ENCODE results near the gene RRP1B. TPM values are rescaled to one million over a fixed set of nuclear protein-coding genes. Genes with fewer than 3 reads are reported as not detected.

RRP1B gene
- total RNA-seq, 3 donors from 2014 or later, result 11.1 to 22.5 (median 14.8) TPM

DNA sequence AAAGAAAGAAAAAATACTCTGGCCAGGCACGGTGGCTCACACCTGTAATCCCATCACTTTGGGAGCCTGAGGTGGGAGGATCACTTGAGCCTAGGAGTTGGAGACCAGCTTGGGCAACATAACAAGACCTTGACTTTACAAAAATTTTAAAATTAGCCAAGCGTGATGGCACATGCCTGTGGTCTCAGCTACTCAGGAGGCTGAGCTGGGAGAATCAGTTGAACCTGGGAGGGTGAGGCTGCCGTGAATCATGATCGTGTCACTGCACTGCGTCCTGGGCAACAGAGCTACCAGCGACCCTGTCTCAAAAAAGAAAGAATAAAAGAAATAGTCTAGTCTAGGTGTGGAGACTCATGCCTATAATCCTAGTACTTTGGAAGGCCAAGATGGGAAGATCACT lies 22.3 kb downstream of the RRP1B start:
- intact Hi-C loops (cut with DNase I, micrococcal nuclease), result no loop called here
- DNase-seq (no peak), ATAC-seq (no peak)
- Histone ChIP-seq H3K4me1 (ENCODE audit: low read depth) (no peaks in the 10 kb centered on the region), H3K4me3 (no peak overlapping the region), H3K9me3 (no peaks in the 10 kb centered on the region), H3K36me3 (ENCODE audit: low read depth) (no peaks in the 10 kb centered on the region)
- TF ChIP-seq, protein P1, sequence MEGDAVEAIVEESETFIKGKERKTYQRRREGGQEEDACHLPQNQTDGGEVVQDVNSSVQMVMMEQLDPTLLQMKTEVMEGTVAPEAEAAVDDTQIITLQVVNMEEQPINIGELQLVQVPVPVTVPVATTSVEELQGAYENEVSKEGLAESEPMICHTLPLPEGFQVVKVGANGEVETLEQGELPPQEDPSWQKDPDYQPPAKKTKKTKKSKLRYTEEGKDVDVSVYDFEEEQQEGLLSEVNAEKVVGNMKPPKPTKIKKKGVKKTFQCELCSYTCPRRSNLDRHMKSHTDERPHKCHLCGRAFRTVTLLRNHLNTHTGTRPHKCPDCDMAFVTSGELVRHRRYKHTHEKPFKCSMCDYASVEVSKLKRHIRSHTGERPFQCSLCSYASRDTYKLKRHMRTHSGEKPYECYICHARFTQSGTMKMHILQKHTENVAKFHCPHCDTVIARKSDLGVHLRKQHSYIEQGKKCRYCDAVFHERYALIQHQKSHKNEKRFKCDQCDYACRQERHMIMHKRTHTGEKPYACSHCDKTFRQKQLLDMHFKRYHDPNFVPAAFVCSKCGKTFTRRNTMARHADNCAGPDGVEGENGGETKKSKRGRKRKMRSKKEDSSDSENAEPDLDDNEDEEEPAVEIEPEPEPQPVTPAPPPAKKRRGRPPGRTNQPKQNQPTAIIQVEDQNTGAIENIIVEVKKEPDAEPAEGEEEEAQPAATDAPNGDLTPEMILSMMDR (IDR thresholded peaks at IDR 0.05), result no peak

DNA sequence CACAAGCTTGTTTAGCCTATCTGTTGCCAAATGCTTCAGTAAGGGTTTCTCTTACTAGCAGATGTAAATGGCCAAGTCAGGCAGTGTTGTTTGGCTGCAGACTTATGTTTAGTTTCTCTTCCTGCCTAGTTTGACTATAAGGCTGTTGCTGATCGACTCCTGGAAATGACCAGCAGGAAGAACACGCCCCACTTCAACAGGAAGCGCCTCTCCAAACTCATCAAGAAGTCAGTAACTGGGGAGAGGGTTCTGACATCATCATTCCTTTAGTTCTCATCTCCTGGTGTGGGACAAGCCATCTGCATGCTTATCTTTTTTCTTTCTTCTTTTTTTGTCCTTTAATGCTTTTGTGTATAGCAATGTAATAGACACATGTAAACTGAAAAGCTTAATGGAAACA lies 25.1 kb downstream of the RRP1B start:
- no peaks in the 10 kb centered on the region for H3K36me3 ChIP-seq (ENCODE audit: low read depth)
- intact Hi-C loops (cut with DNase I, micrococcal nuclease), result no loop called here
- ATAC-seq (no peak), DNase-seq (no peak)
- TF ChIP-seq, protein P1 (IDR thresholded peaks at IDR 0.05), result no peak
- H3K9me3 ChIP-seq, result no peaks in the 10 kb centered on the region
- H3K4me1 ChIP-seq (ENCODE audit: low read depth), result no peaks in the 10 kb centered on the region
- no peak overlapping the region for H3K4me3 ChIP-seq

DNA sequence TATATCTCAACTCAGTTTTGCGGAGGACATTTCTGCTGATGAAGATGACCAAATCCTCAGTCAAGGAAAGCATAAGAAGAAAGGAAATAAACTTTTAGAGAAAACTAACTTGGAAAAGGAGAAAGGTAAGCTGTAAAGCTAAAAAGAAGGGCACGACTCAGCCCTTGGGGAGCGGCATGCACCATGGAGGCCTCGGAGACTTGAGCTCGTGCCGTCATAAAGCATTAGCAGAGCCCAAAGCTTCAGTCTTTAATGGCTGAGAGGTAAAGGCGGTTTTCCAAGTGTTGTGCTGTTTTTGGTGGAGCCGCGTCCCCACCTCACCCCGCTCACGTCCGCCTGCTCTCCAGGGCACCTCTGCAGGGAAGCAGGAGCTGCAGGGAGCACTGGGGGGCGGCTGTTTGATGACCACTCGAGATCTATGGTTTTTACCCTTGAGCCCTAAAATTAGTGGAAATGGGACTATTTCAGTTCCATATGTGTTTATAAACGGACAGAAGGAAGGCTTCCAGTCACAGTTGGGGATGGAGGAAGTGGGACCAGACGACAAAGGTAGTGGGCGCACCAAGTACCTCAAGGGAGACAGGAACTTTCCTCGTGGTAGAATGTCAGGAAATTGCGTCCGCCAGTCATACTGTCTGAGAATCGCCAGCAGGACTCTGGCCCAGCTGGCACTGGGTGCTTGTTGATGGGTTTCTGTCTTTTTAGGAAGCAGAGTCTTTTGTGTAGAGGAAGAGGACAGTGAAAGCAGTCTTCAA lies 27.6 kb downstream of the RRP1B start:
- peaks cover 4% of the 10 kb centered on the region for H3K36me3 ChIP-seq (ENCODE audit: low read depth)
- no peak for ATAC-seq
- no peaks in the 10 kb centered on the region for H3K9me3 ChIP-seq
- intact Hi-C loops (cut with DNase I, micrococcal nuclease), result no loop called here
- no peak for DNase-seq
- H3K4me1 ChIP-seq (ENCODE audit: low read depth), result no peaks in the 10 kb centered on the region
- H3K4me3 ChIP-seq, result no peak overlapping the region
- TF ChIP-seq, protein P1 (IDR thresholded peaks at IDR 0.05), result no peak

DNA sequence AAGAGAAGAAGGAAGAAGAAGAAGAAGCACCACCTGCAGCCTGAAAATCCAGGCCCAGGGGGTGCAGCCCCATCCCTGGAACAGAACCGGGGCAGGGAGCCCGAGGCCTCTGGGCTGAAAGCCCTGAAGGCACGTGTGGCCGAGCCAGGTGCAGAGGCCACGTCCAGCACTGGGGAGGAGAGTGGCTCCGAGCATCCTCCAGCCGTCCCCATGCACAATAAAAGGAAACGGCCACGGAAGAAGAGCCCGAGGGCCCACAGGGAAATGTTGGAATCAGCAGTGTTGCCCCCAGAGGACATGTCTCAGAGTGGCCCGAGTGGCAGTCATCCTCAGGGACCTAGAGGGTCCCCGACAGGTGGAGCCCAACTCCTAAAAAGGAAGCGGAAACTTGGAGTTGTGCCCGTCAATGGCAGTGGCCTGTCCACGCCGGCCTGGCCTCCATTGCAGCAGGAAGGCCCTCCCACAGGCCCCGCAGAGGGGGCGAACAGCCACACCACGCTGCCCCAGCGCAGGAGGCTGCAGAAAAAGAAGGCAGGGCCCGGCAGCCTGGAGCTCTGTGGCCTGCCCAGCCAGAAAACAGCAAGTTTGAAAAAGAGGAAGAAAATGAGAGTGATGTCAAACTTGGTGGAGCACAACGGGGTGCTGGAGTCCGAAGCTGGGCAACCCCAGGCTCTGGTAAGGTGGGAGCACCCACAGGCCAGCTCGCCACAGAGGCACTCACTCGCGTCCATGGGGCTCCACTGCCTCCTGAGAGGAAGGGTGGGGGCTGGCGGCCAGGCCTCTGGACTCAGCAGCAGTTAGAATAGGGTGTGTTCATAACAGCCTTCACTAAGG lies 28.4 kb downstream of the RRP1B start:
- no peaks in the 10 kb centered on the region for H3K4me1 ChIP-seq (ENCODE audit: low read depth)
- ATAC-seq (peak; percentile 16), DNase-seq (no peak)
- no peak overlapping the region for H3K4me3 ChIP-seq
- H3K36me3 ChIP-seq (ENCODE audit: low read depth), result peaks cover 4% of the 10 kb centered on the region
- intact Hi-C loops (cut with DNase I, micrococcal nuclease), result no loop called here
- TF ChIP-seq, protein P1 (IDR thresholded peaks at IDR 0.05), result no peak
- no peaks in the 10 kb centered on the region for H3K9me3 ChIP-seq

DNA sequence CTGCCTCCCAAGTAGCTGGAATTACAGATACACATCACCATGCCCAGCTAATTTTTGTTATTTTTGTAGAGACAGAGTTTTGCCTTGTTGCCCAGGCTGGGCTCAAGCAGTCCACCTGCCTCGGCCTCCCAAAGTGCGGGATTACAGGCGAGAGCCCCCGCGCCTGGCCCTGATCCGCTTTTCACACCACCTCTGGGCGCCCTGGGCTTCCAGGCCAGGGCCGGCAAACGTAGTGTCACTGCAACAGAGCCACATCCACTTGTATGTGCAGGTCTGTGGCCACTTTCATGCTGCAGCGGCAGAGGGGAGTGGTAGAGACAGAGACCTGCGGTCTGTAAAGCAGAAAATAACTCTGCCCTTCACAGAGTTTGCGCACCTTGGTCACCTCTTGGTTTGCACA lies 29.5 kb downstream of the RRP1B start:
- TF ChIP-seq, protein P1 (IDR thresholded peaks at IDR 0.05), result no peak
- Histone ChIP-seq H3K4me1 (ENCODE audit: low read depth) (no peaks in the 10 kb centered on the region), H3K9me3 (no peaks in the 10 kb centered on the region), H3K4me3 (no peak overlapping the region), H3K36me3 (ENCODE audit: low read depth) (peaks cover 4% of the 10 kb centered on the region)
- ATAC-seq (no peak), DNase-seq (no peak)
- intact Hi-C loops (cut with DNase I, micrococcal nuclease), result no loop called here

Measured in mucosa of descending colon (tissue), 3 donors.